GM12878 (cell line): ENCODE results near the gene DPP9. TPM values are rescaled to one million over a fixed set of nuclear protein-coding genes. Genes with fewer than 3 reads are reported as not detected.
A peak's percentile ranks its signal among the peaks of the same experiment; 100 is the strongest.

Source experiments
- ATAC-seq: fragments of 200-7000 bp; cut with Tn5 transposase; 3 replicates; pipeline ENCODE4 v1.9.1; 2020; ENCODE audit warnings: mild to moderate bottlenecking, moderate library complexity
- BruUV-seq: library from RNA; stranded (reverse); fragments of 400-500 nt; replicated peaks from 2 replicates; lab custom pipeline; 2021; lab: Mats Ljungman, UMichigan
- CTCF ChIA-PET: fragments of 300-600 bp; sonication (Branson Sonifier 250); formaldehyde crosslinking; extraction: SDS; loops from one replicate; lab custom pipeline; 2021; ENCODE audit warnings: inconsistent platforms; lab: Yijun Ruan, JAX
- POLR2A ChIA-PET: fragments of 350-600 bp; formaldehyde crosslinking; extraction: SDS; loops from one replicate; lab custom pipeline; 2021; ENCODE audit warnings: inconsistent platforms; lab: Charles Lee
- RAD21 ChIA-PET: fragments of 300-600 bp; sonication (Branson Sonifier 250); formaldehyde crosslinking; loops from one replicate; lab custom pipeline; 2023; ENCODE audit warnings: antibody characterized with exemption; ENCODE audit not compliant: unreplicated experiment; lab: Charles Lee
- SMC1A ChIA-PET: fragments of 300-600 bp; sonication (Branson Sonifier 250); formaldehyde crosslinking; loops from one replicate; lab custom pipeline; 2023; ENCODE audit not compliant: unreplicated experiment, uncharacterized antibody; lab: Charles Lee
- DNase-seq: peaks from one replicate; pipeline ENCODE4 v3.0.0-alpha.2; 2011; ENCODE audit warnings: low read depth, low spot score
- FAIRE-seq: peaks from 3 replicates; lab custom pipeline; 2011; peaks lifted over from hg19 to GRCh38; lab: Jason Lieb, UNC
- H2AFZ ChIP-seq: 2 replicates; pipeline ENCODE4 v1.6.0; 2011; ENCODE audit warnings: low read depth, low read length, control low read depth; ENCODE audit not compliant: control insufficient read depth
- H3K27ac ChIP-seq: 2 replicates; pipeline ENCODE4 v1.5.1; 2011; ENCODE audit warnings: control low read depth; ENCODE audit not compliant: control insufficient read depth, insufficient read depth
- H3K27me3 ChIP-seq, 2 experiments: replicated peaks in 1 of 2; 2 replicates each; pipeline versions ENCODE4 v1.6.0 to v1.6.1; 2011; ENCODE audit warnings: low read length in 1 of 2; ENCODE audit not compliant: control insufficient read depth in 2 of 2, insufficient read depth in 2 of 2
- H3K36me3 ChIP-seq, 2 experiments: 2 replicates each; pipeline ENCODE4 v1.5.1; 2011; ENCODE audit warnings: low read length in 1 of 2; ENCODE audit not compliant: control insufficient read depth in 2 of 2, insufficient read depth in 2 of 2
- H3K4me1 ChIP-seq: 2 replicates; pipeline ENCODE4 v1.6.1; 2011; ENCODE audit warnings: mild to moderate bottlenecking, low read length, moderate library complexity, mixed read lengths; ENCODE audit not compliant: control insufficient read depth, insufficient read depth
- H3K4me2 ChIP-seq: 2 replicates; pipeline ENCODE4 v1.6.0; 2011; ENCODE audit warnings: control low read depth; ENCODE audit not compliant: control insufficient read depth, insufficient read depth
- H3K4me3 ChIP-seq: fragments of 200-600 bp; sonication (generic); 2 replicates; pipeline ENCODE4 v1.5.1; 2016
- H3K79me2 ChIP-seq: 2 replicates; pipeline ENCODE4 v1.6.0; 2011; ENCODE audit warnings: low read length; ENCODE audit not compliant: control insufficient read depth, insufficient read depth
- H3K9ac ChIP-seq: 2 replicates; pipeline ENCODE4 v1.8.0; 2011; ENCODE audit warnings: low read length, control low read depth, mixed read lengths; ENCODE audit not compliant: control insufficient read depth, insufficient read depth
- H3K9me3 ChIP-seq: replicated peaks from 3 replicates; pipeline ENCODE4 v1.5.1; 2011; ENCODE audit warnings: mild to moderate bottlenecking, low read length; ENCODE audit not compliant: control insufficient read depth, insufficient read depth
- H4K20me1 ChIP-seq: 2 replicates; pipeline ENCODE4 v1.6.0; 2011; ENCODE audit not compliant: control insufficient read depth, insufficient read depth
- PAX8 ChIP-seq: fragments of 450-650 bp; IDR thresholded peaks from 2 replicates; pipeline ENCODE4 v1.6.1; 2017; ENCODE audit warnings: mild to moderate bottlenecking, moderate library complexity
- POLR2A ChIP-seq: IDR thresholded peaks from 2 replicates; pipeline ENCODE4 v1.6.1; 2011; ENCODE audit warnings: low read depth, mild to moderate bottlenecking, low read length
- POU2F2 ChIP-seq: IDR thresholded peaks from 3 replicates; pipeline ENCODE4 v1.6.1; 2011; ENCODE audit warnings: low read depth, mild to moderate bottlenecking, low read length, borderline replicate concordance
- RBBP5 ChIP-seq: fragments of 200-600 bp; sonication (generic); conservative IDR thresholded peaks from 2 replicates; pipeline ENCODE4 v1.6.1; 2016
- WGBS: methylation state at CpG from one replicate; pipeline ENCODE4 v1.1.6; 2016; ENCODE audit warnings: low lambda C conversion rate; ENCODE audit not compliant: insufficient replicate concordance, insufficient coverage; ENCODE audit errors: missing lambda C conversion rate; 5-methylcytosine and 5-hydroxymethylcytosine counted together
- in situ Hi-C: fragments of 300-500 bp; cut with MboI; formaldehyde crosslinking; loops from 9 replicates; pipeline ENCODE4 v1.14.3; 2018; ENCODE audit warnings: mixed read lengths
- intact Hi-C: fragments of 100-400 bp; cut with micrococcal nuclease; formaldehyde crosslinking; loops from one replicate; pipeline ENCODE4 v1.14.2; 2022; ENCODE audit not compliant: unreplicated experiment
- polyA plus RNA-seq, 11 experiments: library from polyadenylated mRNA; depleted of rRNA in 4 of 11; unstranded in 6 of 11; stranded (reverse) in 5 of 11; fragments of >200 nt; fragmentation: Nextera tagmentation in 4 of 11; fragmentation: Illumina TruSeq in 1 of 11; extraction: Ambion mirVana in 4 of 11; extraction: Trizol in 1 of 11; gene quantifications; 1 replicate in 1 of 11; 2 replicates in 10 of 11; pipeline versions ENCODE4 v1.2.1 to v1.2.3, GENCODE V29; 2011 to 2016; ENCODE audit warnings: inconsistent platforms in 2 of 11, missing spikeins in 2 of 11, low read depth in 1 of 11
- total RNA-seq, 4 experiments: library from RNA; depleted of rRNA in 3 of 4; stranded (reverse); fragments of >200 nt in 3 of 4; fragmentation: Illumina TruSeq in 1 of 4; extraction: Trizol in 1 of 4; gene quantifications; 2 replicates each; pipeline versions ENCODE4 v1.2.1 to v1.2.3, GENCODE V29; 2013 to 2021
- TF ChIP-seq, protein P1 (sequence below): fragments of 450-650 bp; IDR thresholded peaks from 2 replicates; pipeline ENCODE4 v1.6.1; 2017; ENCODE audit warnings: mild to moderate bottlenecking

Gene DPP9
- total and polyA plus RNA-seq, 10 of the 15 experiments (the other 5 are each of a cell fraction or from before 2014, with no cell fraction given): 0.64 to 58.6 (median 27.6) TPM

DNA sequence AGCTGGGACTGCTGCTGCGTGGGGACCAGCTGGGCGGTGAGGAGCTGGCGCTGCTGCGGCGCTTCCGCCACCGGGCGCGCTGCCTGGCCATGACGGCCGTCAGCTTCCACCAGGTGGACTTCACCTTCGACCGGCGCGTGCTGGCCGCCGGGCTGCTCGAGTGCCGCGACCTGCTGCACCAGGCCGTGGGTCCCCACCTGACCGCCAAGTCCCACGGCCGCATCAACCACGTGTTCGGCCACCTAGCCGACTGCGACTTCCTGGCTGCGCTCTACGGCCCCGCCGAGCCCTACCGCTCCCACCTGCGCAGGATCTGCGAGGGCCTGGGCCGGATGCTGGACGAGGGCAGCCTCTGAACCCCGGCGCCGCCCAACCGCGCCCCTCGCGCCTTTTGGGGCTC is 71.6 kb downstream of the DPP9 start:
- ChIA-PET POLR2A (no interaction called here), SMC1A (no interaction called here), RAD21 (no interaction called here), CTCF (no interaction called here)
- H3K9ac ChIP-seq: no peak overlapping the region
- peak; percentile 36 for TF ChIP-seq POLR2A
- TF ChIP-seq, protein P1, sequence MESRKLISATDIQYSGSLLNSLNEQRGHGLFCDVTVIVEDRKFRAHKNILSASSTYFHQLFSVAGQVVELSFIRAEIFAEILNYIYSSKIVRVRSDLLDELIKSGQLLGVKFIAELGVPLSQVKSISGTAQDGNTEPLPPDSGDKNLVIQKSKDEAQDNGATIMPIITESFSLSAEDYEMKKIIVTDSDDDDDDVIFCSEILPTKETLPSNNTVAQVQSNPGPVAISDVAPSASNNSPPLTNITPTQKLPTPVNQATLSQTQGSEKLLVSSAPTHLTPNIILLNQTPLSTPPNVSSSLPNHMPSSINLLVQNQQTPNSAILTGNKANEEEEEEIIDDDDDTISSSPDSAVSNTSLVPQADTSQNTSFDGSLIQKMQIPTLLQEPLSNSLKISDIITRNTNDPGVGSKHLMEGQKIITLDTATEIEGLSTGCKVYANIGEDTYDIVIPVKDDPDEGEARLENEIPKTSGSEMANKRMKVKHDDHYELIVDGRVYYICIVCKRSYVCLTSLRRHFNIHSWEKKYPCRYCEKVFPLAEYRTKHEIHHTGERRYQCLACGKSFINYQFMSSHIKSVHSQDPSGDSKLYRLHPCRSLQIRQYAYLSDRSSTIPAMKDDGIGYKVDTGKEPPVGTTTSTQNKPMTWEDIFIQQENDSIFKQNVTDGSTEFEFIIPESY: no peak
- no peak for TF ChIP-seq PAX8
- no peaks in the 10 kb centered on the region; the same call in 1 of the 2 replicates for H3K79me2 ChIP-seq
- H2AFZ ChIP-seq: no peak overlapping the region
- BruUV-seq: no TSS peak
- no peaks in the 10 kb centered on the region for H3K9me3 ChIP-seq
- no peak for FAIRE-seq
- no peaks in the 10 kb centered on the region for H3K27me3 ChIP-seq
- no peak for DNase-seq
- 97% methylated on average over 44 of the region's 44 CpGs for WGBS
- intact Hi-C loops: no loop called here
- peaks cover 7% of the 10 kb centered on the region; the same call in 1 of the 2 replicates for H3K4me1 ChIP-seq
- in situ Hi-C loops: no loop called here
- H3K4me3 ChIP-seq: no peak overlapping the region
- ATAC-seq: no peak
- no peaks in the 10 kb centered on the region for H4K20me1 ChIP-seq
- peaks cover 2 to 4% of the 10 kb centered on the region in 2 experiments; a peak in 3 of 4 replicates for H3K36me3 ChIP-seq
- no peak overlapping the region for H3K27ac ChIP-seq
- H3K4me2 ChIP-seq: no peak overlapping the region

DNA sequence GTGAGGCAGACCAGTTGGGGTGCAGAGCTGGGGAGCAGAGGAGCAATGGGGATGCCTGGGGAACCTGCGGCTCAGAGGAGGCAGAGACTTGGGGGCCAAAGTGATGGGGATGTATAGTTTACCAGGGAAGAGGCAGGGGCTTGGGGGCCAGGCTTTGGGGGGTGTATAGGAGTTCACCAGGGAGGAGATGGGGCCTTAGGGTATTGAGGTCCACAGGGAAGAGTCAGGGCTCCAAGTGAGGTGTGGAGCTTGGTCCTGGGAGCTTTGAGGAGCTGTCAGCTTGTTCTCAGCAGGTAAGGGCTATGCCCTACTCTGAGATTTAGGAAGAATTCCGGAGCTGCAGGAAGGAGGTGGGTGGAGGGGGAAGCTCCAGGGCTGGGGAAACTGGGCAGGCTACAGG is 73.5 kb downstream of the DPP9 start:
- POLR2A ChIA-PET: no interaction called here
- in situ Hi-C loops (no loop called here), intact Hi-C loops (no loop called here)
- RAD21 ChIA-PET: no interaction called here
- 43% methylated on average over 1 of the region's 2 CpGs for WGBS
- no TSS peak for BruUV-seq
- Histone ChIP-seq H3K36me3 (peaks cover 2 to 4% of the 10 kb centered on the region in 2 experiments; a peak in 3 of 4 replicates), H3K27me3 (no peaks in the 10 kb centered on the region), H3K9ac (no peak overlapping the region), H3K4me3 (no peak overlapping the region), H3K4me2 (no peak overlapping the region), H3K9me3 (no peaks in the 10 kb centered on the region), H3K79me2 (no peaks in the 10 kb centered on the region; the same call in 1 of the 2 replicates), H4K20me1 (no peaks in the 10 kb centered on the region), H3K27ac (no peak overlapping the region), H3K4me1 (peaks cover 7% of the 10 kb centered on the region; the same call in 1 of the 2 replicates), H2AFZ (no peak overlapping the region)
- SMC1A ChIA-PET: interaction anchor here (2.0 kb wide), 1 partner anchor 9 kb away, joined by 5 read pairs; no protein-coding TSS in a partner anchor
- FAIRE-seq: no peak
- no peak for ATAC-seq
- TF ChIP-seq POU2F2 (no peak), RBBP5 (no peak)
- DNase-seq: no peak
- CTCF ChIA-PET: no interaction called here
